ENCODE results near the gene KCNK5.

KCNK5 gene

DNA sequence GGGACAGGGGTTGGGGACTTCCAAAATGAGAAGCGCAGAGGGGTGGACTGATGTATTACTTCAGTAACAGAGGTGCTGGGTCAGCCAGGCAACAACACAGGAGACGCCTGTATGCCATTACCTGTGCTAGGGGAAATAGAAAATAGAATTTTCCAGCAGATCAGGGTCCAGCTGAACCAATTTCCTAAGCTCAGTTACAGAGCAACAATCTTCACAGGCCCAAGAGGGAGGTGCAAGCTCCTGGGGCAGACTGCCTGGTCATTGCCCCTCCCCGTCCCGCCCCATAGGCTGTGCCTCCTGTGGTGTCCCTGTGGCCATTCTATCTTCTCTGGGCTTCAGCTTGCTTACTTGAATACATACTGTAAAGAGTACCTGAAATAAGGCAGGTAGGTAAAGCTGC is 3.7 kb downstream of the KCNK5 start:
- TF ChIP-seq ZNF670 (tag by site-specific recombination; IDR thresholded peaks at IDR 0.05; ENCODE audit: low read depth) (no peak), ZNF169 (tag by site-specific recombination; IDR thresholded peaks at IDR 0.05) (no peak), ZNF677 (tag by site-specific recombination; IDR thresholded peaks at IDR 0.05) (no peak), ZNF350 (tag by site-specific recombination; IDR thresholded peaks at IDR 0.05) (no peak), ZNF341 (tag by site-specific recombination; IDR thresholded peaks at IDR 0.05; ENCODE audit: low read depth) (peak; percentile 58; the same call in 1 of the 2 replicates), SP2 (tag by site-specific recombination; IDR thresholded peaks at IDR 0.05) (peak; percentile 20)
- TF ChIP-seq, protein P1, sequence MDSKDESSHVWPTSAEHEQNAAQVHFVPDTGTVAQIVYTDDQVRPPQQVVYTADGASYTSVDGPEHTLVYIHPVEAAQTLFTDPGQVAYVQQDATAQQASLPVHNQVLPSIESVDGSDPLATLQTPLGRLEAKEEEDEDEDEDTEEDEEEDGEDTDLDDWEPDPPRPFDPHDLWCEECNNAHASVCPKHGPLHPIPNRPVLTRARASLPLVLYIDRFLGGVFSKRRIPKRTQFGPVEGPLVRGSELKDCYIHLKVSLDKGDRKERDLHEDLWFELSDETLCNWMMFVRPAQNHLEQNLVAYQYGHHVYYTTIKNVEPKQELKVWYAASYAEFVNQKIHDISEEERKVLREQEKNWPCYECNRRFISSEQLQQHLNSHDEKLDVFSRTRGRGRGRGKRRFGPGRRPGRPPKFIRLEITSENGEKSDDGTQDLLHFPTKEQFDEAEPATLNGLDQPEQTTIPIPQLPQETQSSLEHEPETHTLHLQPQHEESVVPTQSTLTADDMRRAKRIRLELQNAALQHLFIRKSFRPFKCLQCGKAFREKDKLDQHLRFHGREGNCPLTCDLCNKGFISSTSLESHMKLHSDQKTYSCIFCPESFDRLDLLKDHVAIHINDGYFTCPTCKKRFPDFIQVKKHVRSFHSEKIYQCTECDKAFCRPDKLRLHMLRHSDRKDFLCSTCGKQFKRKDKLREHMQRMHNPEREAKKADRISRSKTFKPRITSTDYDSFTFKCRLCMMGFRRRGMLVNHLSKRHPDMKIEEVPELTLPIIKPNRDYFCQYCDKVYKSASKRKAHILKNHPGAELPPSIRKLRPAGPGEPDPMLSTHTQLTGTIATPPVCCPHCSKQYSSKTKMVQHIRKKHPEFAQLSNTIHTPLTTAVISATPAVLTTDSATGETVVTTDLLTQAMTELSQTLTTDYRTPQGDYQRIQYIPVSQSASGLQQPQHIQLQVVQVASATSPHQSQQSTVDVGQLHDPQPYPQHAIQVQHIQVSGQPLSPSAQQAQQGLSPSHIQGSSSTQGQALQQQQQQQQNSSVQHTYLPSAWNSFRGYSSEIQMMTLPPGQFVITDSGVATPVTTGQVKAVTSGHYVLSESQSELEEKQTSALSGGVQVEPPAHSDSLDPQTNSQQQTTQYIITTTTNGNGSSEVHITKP (tag by site-specific recombination; IDR thresholded peaks at IDR 0.05), result peak; percentile 65
- no peak overlapping the region for H3K4me3 ChIP-seq (ENCODE audit: low read depth, low read length)
- CTCF ChIA-PET, result interaction anchor here (1.4 kb wide), 1 partner anchor 10 kb away, joined by 3 read pairs; no protein-coding TSS in a partner anchor

DNA sequence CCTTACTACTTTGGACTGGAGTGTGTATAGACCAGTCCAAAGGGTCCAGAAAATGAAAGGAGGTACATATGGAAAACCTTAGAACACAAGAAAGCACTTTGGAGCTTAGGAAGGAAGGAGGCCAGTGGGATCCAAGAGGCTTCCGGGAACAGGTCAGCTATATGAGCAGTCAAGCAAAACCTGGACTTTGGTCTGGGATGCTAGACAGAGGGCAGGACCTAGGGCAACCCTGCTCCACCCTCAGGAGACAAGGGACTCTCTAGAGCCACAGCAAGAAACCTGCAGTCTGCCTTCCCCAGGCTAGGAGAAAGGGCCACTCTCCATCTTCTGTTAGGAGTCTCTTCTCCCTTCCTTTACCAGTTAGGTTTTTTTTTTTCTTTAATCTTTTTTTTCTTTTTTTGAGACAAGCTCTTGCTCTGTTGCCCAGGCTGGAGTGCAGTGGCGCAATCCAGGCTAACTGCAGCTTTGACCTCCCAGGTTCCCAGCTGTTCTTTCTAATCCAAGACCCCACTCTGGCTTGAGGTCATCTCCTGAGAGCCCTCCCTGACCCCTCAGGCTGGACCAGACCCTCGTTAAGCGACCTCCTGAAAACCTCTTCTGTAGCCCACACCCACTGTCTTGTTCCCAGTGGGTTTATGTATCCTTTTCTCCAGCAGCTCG is 4.6 kb downstream of the KCNK5 start:
- Histone ChIP-seq H3K9me3 (ENCODE audit: control insufficient read depth, insufficient read depth, low read depth, low read length) (no peaks in the 10 kb centered on the region), H3K4me1 (ENCODE audit: control insufficient read depth, insufficient read depth, low read length) (no peaks in the 10 kb centered on the region), H3K4me3 (ENCODE audit: low read depth, low read length) (no peak overlapping the region), H3K27ac (ENCODE audit: extremely low read depth, low read depth, low read length) (no peak overlapping the region), H3K36me3 (ENCODE audit: control insufficient read depth in 2 of 2, insufficient read depth in 1 of 2, low read length in 2 of 2) (no peaks in the 10 kb centered on the region)
- CTCF ChIA-PET, result interaction anchor here (0.7 to 0.8 kb wide), 2 partner anchors 8 to 228 kb away, joined by 3 read pairs; no protein-coding TSS in a partner anchor
- POLR2A ChIA-PET, result interaction anchor here (0.7 kb wide), 1 partner anchor 110 kb away, joined by 6 read pairs; no protein-coding TSS in a partner anchor
- no peak for TF ChIP-seq ZNF654 (tag by site-specific recombination; IDR thresholded peaks at IDR 0.05; ENCODE audit: low read depth)
- 0 out of 2 replicates have a peak, but pooled peaks have one; percentile 19 for TF ChIP-seq PRDM1 (tag by site-specific recombination; IDR thresholded peaks at IDR 0.05)
- TF ChIP-seq ZNF394 (tag by site-specific recombination; IDR thresholded peaks at IDR 0.05; ENCODE audit: borderline replicate concordance), result no peak
- TF ChIP-seq HOXD13 (CRISPR knock-in tag; IDR thresholded peaks at IDR 0.05; ENCODE audit: borderline replicate concordance), result no peak
- no peak for TF ChIP-seq GLI2 (tag by site-specific recombination; IDR thresholded peaks at IDR 0.05; ENCODE audit: borderline replicate concordance, low read depth)

More for the DNA sequence above, 3.7 kb downstream of the KCNK5 start:
- no peaks in the 10 kb centered on the region for H3K36me3 ChIP-seq (ENCODE audit: control insufficient read depth in 2 of 2, insufficient read depth in 1 of 2, low read length in 2 of 2)
- H3K4me1 ChIP-seq (ENCODE audit: control insufficient read depth, insufficient read depth, low read length), result no peaks in the 10 kb centered on the region
- POLR2A ChIA-PET, result no interaction called here
- H3K9me3 ChIP-seq (ENCODE audit: control insufficient read depth, insufficient read depth, low read depth, low read length), result no peaks in the 10 kb centered on the region
- H3K27ac ChIP-seq (ENCODE audit: extremely low read depth, low read depth, low read length), result no peak overlapping the region

DNA sequence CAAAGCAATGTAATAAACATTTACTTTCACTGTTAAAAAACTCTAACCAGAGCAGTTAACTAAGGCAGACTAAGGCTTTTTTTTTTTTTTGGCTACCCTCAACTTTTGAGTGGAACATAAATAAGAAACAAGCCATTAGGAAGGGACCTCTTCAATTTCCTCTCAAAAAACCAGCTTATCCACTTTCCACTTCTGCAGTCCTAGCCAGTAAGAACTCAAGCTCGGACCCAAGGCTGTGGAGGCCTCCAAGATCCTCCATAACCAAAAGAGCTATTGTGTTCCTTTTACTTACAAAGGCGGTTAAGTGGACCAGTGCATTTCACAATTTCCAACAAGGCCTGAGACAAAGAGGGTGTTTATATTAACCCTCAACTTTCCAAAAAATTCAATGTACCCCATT is 5.3 kb downstream of the KCNK5 start:
- TF ChIP-seq ZNF677 (tag by site-specific recombination; IDR thresholded peaks at IDR 0.05) (no peak), ZNF335 (tag by site-specific recombination; conservative IDR thresholded peaks at IDR 0.05) (no peak), ZIC2 (tag by site-specific recombination; IDR thresholded peaks at IDR 0.05) (no peak)
- TF ChIP-seq, protein P2, sequence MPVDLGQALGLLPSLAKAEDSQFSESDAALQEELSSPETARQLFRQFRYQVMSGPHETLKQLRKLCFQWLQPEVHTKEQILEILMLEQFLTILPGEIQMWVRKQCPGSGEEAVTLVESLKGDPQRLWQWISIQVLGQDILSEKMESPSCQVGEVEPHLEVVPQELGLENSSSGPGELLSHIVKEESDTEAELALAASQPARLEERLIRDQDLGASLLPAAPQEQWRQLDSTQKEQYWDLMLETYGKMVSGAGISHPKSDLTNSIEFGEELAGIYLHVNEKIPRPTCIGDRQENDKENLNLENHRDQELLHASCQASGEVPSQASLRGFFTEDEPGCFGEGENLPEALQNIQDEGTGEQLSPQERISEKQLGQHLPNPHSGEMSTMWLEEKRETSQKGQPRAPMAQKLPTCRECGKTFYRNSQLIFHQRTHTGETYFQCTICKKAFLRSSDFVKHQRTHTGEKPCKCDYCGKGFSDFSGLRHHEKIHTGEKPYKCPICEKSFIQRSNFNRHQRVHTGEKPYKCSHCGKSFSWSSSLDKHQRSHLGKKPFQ (tag by site-specific recombination; IDR thresholded peaks at IDR 0.05), result no peak
- TF ChIP-seq, protein P3, sequence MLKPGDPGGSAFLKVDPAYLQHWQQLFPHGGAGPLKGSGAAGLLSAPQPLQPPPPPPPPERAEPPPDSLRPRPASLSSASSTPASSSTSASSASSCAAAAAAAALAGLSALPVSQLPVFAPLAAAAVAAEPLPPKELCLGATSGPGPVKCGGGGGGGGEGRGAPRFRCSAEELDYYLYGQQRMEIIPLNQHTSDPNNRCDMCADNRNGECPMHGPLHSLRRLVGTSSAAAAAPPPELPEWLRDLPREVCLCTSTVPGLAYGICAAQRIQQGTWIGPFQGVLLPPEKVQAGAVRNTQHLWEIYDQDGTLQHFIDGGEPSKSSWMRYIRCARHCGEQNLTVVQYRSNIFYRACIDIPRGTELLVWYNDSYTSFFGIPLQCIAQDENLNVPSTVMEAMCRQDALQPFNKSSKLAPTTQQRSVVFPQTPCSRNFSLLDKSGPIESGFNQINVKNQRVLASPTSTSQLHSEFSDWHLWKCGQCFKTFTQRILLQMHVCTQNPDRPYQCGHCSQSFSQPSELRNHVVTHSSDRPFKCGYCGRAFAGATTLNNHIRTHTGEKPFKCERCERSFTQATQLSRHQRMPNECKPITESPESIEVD (tag by site-specific recombination; IDR thresholded peaks at IDR 0.05), result peak; percentile 82
- Histone ChIP-seq H3K4me1 (ENCODE audit: control insufficient read depth, insufficient read depth, low read length) (0 out of 2 replicates have a peak, but pooled peaks cover under 1% of the 10 kb centered on the region), H3K4me3 (ENCODE audit: low read depth, low read length) (no peak overlapping the region), H3K36me3 (ENCODE audit: control insufficient read depth in 2 of 2, insufficient read depth in 1 of 2, low read length in 2 of 2) (no peaks in the 10 kb centered on the region), H3K27ac (ENCODE audit: extremely low read depth, low read depth, low read length) (no peak overlapping the region), H3K9me3 (ENCODE audit: control insufficient read depth, insufficient read depth, low read depth, low read length) (no peaks in the 10 kb centered on the region)
- ChIA-PET CTCF (interaction anchor here (0.6 to 0.8 kb wide), 3 partner anchors 8 to 228 kb away, joined by 3 read pairs; no protein-coding TSS in a partner anchor), POLR2A (interaction anchor here (0.7 kb wide), 1 partner anchor 110 kb away, joined by 6 read pairs; no protein-coding TSS in a partner anchor)

Measured in HEK293 (cell line).